Natural killer cell (primary cell): ENCODE results near the gene SGCD. TPM values are rescaled to one million over a fixed set of nuclear protein-coding genes. Genes with fewer than 3 reads are reported as not detected.

ENCODE experiments used
- ATAC-seq, 3 donors: fragments of 150-1000 bp in 2 of 3; fragments of 200-7000 bp in 1 of 3; cut with Tn5 transposase; 1 replicate in 1 of 3; 2 replicates in 2 of 3; pipeline ENCODE4 v1.10.0; 2021; ENCODE audit warnings: mild to moderate bottlenecking in 2 of 3, moderate library complexity in 2 of 3
- DNase-seq, 2 donors: peaks; one replicate each; pipeline versions ENCODE4 v3.0.0 to v3.0.0-alpha.2; 2013 to 2021; ENCODE audit warnings: mixed read lengths in 1 of 2
- H3K27ac ChIP-seq: one replicate; pipeline ENCODE4 v1.5.1; 2013; ENCODE audit warnings: mild to moderate bottlenecking, low read length
- H3K27me3 ChIP-seq: one replicate; pipeline ENCODE4 v1.6.1; 2013; ENCODE audit warnings: low read length; ENCODE audit not compliant: control insufficient read depth, insufficient read depth
- H3K36me3 ChIP-seq: one replicate; pipeline ENCODE4 v1.6.1; 2013; ENCODE audit warnings: low read length; ENCODE audit not compliant: control insufficient read depth, insufficient read depth
- H3K4me1 ChIP-seq: one replicate; pipeline ENCODE4 v1.6.1; 2013; ENCODE audit warnings: low read length; ENCODE audit not compliant: control insufficient read depth, insufficient read depth
- H3K4me3 ChIP-seq: one replicate; pipeline ENCODE4 v1.5.1; 2013; ENCODE audit warnings: low read length
- H3K9me3 ChIP-seq: one replicate; pipeline ENCODE4 v1.6.1; 2013; ENCODE audit warnings: low read length; ENCODE audit not compliant: control insufficient read depth, insufficient read depth
- H3K27ac Mint-ChIP-seq, 2 donors: one replicate each; pipeline ENCODE4 v1.8.0; 2022; ENCODE audit warnings: mild to moderate bottlenecking in 2 of 2, mixed read lengths in 2 of 2, moderate library complexity in 1 of 2
- H3K27me3 Mint-ChIP-seq, 2 donors: one replicate each; pipeline ENCODE4 v1.8.0; 2022; ENCODE audit warnings: low read depth in 2 of 2, mixed read lengths in 2 of 2
- H3K36me3 Mint-ChIP-seq: one replicate; pipeline ENCODE4 v1.8.0; 2022; ENCODE audit warnings: mixed read lengths
- H3K4me1 Mint-ChIP-seq, 2 donors: one replicate each; pipeline ENCODE4 v1.8.0; 2022; ENCODE audit warnings: mixed read lengths in 2 of 2
- H3K4me3 Mint-ChIP-seq: one replicate; pipeline ENCODE4 v1.8.0; 2022; ENCODE audit warnings: mild to moderate bottlenecking, moderate library complexity, mixed read lengths
- H3K9me3 Mint-ChIP-seq, 2 donors: one replicate each; pipeline ENCODE4 v1.8.0; 2022; ENCODE audit warnings: mixed read lengths in 2 of 2
- CTCF ChIP-seq: fragments of 200-600 bp; IDR thresholded peaks from one replicate; pipeline ENCODE4 v1.8.0; 2022; ENCODE audit warnings: antibody characterized with exemption
- WGBS: methylation state at CpG from one replicate; pipeline ENCODE4 v1.1.7; 2013; ENCODE audit warnings: missing lambda C conversion rate; ENCODE audit not compliant: insufficient coverage; 5-methylcytosine and 5-hydroxymethylcytosine counted together
- intact Hi-C: fragments of 100-400 bp; cut with micrococcal nuclease; formaldehyde crosslinking; loops from one replicate; pipeline ENCODE4 v1.14.2; 2022
- total RNA-seq, 4 donors: library from RNA; stranded (reverse); fragments of 120-200 nt in 1 of 4; gene quantifications; one replicate each; pipeline versions ENCODE4 v1.2.3 to v1.2.4, GENCODE V29; 2013 to 2022

SGCD gene
- total RNA-seq, 3 donors from 2014 or later (not counting 1 experiment from before 2014, with no cell fraction given) = 0.32 to 2.0 (median 1.4) TPM

- Histone ChIP-seq H3K9me3 (no peaks in the 10 kb centered on the region), H3K27ac (no peak overlapping the region), H3K4me3 (no peak overlapping the region), H3K27me3 (no peaks in the 10 kb centered on the region), H3K36me3 (no peaks in the 10 kb centered on the region), H3K4me1 (no peaks in the 10 kb centered on the region)
- WGBS = 42% methylated on average over 3 of the region's 3 CpGs
- H3K27ac Mint-ChIP-seq = no peak overlapping the region
- no peak for TF ChIP-seq CTCF
- peaks cover 12 to 42% of the 10 kb centered on the region in 2 donors for H3K27me3 Mint-ChIP-seq
- no peak for ATAC-seq
- H3K9me3 Mint-ChIP-seq = no peaks in the 10 kb centered on the region
- no peaks in the 10 kb centered on the region for H3K4me1 Mint-ChIP-seq
- DNase-seq = no peak
- H3K36me3 Mint-ChIP-seq = no peaks in the 10 kb centered on the region
- intact Hi-C loops = no loop called here
- no peak overlapping the region for H3K4me3 Mint-ChIP-seq
These were observed 351.5 kb downstream of the SGCD start for GRCh38 chr5:156678484-156678883.

- H3K9me3 ChIP-seq = no peaks in the 10 kb centered on the region
- H3K36me3 Mint-ChIP-seq = no peaks in the 10 kb centered on the region
- no peak overlapping the region for H3K27ac ChIP-seq
- no peaks in the 10 kb centered on the region for H3K27me3 ChIP-seq
- no peaks in the 10 kb centered on the region for H3K4me1 Mint-ChIP-seq
- WGBS = 91% methylated on average over 10 of the region's 10 CpGs
- DNase-seq = no peak
- intact Hi-C loops = no loop called here
- no peaks in the 10 kb centered on the region for H3K9me3 Mint-ChIP-seq
- no peak overlapping the region for H3K27ac Mint-ChIP-seq
- ATAC-seq = no peak
- no peaks in the 10 kb centered on the region for H3K4me1 ChIP-seq
- no peak overlapping the region for H3K4me3 Mint-ChIP-seq
- peaks cover 18 to 52% of the 10 kb centered on the region in 2 donors for H3K27me3 Mint-ChIP-seq
- no peak overlapping the region for H3K4me3 ChIP-seq
- no peak for TF ChIP-seq CTCF
- no peaks in the 10 kb centered on the region for H3K36me3 ChIP-seq
These were observed 353.9 kb downstream of the SGCD start for GRCh38 chr5:156680831-156681230.

GRCh38 chr5:156681265-156681664 lies 354.3 kb downstream of the SGCD start:
- Histone ChIP-seq H3K27ac (no peak overlapping the region), H3K4me3 (no peak overlapping the region), H3K9me3 (no peaks in the 10 kb centered on the region), H3K36me3 (no peaks in the 10 kb centered on the region), H3K4me1 (no peaks in the 10 kb centered on the region), H3K27me3 (no peaks in the 10 kb centered on the region)
- Mint-ChIP-seq H3K4me1 (no peaks in the 10 kb centered on the region), H3K27ac (no peak overlapping the region), H3K36me3 (no peaks in the 10 kb centered on the region), H3K27me3 (peaks cover 19 to 55% of the 10 kb centered on the region in 2 donors), H3K9me3 (no peaks in the 10 kb centered on the region), H3K4me3 (no peak overlapping the region)
- 89% methylated on average over 3 of the region's 3 CpGs for WGBS
- TF ChIP-seq CTCF = no peak
- ATAC-seq (no peak), DNase-seq (no peak)
- intact Hi-C loops = no loop called here

- no peaks in the 10 kb centered on the region for H3K9me3 Mint-ChIP-seq
- H3K4me1 Mint-ChIP-seq = no peaks in the 10 kb centered on the region
- H3K27me3 ChIP-seq = no peaks in the 10 kb centered on the region
- intact Hi-C loops = no loop called here
- H3K36me3 ChIP-seq = no peaks in the 10 kb centered on the region
- H3K36me3 Mint-ChIP-seq = no peaks in the 10 kb centered on the region
- H3K4me3 ChIP-seq = no peak overlapping the region
- H3K27ac Mint-ChIP-seq = no peak overlapping the region
- H3K27ac ChIP-seq = no peak overlapping the region
- DNase-seq (no peak), ATAC-seq (no peak)
- no peaks in the 10 kb centered on the region for H3K4me1 ChIP-seq
- no peaks in the 10 kb centered on the region for H3K9me3 ChIP-seq
- no peak overlapping the region for H3K4me3 Mint-ChIP-seq
- no peak for TF ChIP-seq CTCF
- WGBS = 20% methylated on average over 1 of the region's 2 CpGs
- peaks cover 25 to 70% of the 10 kb centered on the region in 2 donors for H3K27me3 Mint-ChIP-seq
These were observed 356.0 kb downstream of the SGCD start for GRCh38 chr5:156682971-156683370.
